GM12878 (cell line): ENCODE data around the gene KLHDC8A. TPM values are rescaled to one million over a fixed set of nuclear protein-coding genes. Genes with fewer than 3 reads are reported as not detected.

Source experiments
- ATAC-seq: fragments of 200-7000 bp; cut with Tn5 transposase; 3 replicates; pipeline ENCODE4 v1.9.1; 2020; ENCODE audit warnings: mild to moderate bottlenecking, moderate library complexity
- BruUV-seq: library from RNA; stranded (reverse); fragments of 400-500 nt; replicated peaks from 2 replicates; lab custom pipeline; 2021; lab: Mats Ljungman, UMichigan
- CTCF ChIA-PET: fragments of 300-600 bp; sonication (Branson Sonifier 250); formaldehyde crosslinking; extraction: SDS; loops from one replicate; lab custom pipeline; 2021; ENCODE audit warnings: inconsistent platforms; lab: Yijun Ruan, JAX
- POLR2A ChIA-PET: fragments of 350-600 bp; formaldehyde crosslinking; extraction: SDS; loops from one replicate; lab custom pipeline; 2021; ENCODE audit warnings: inconsistent platforms; lab: Charles Lee
- RAD21 ChIA-PET: fragments of 300-600 bp; sonication (Branson Sonifier 250); formaldehyde crosslinking; loops from one replicate; lab custom pipeline; 2023; ENCODE audit warnings: antibody characterized with exemption; ENCODE audit not compliant: unreplicated experiment; lab: Charles Lee
- SMC1A ChIA-PET: fragments of 300-600 bp; sonication (Branson Sonifier 250); formaldehyde crosslinking; loops from one replicate; lab custom pipeline; 2023; ENCODE audit not compliant: unreplicated experiment, uncharacterized antibody; lab: Charles Lee
- DNase-seq: peaks from one replicate; pipeline ENCODE4 v3.0.0-alpha.2; 2011; ENCODE audit warnings: low read depth, low spot score
- FAIRE-seq: peaks from 3 replicates; lab custom pipeline; 2011; peaks lifted over from hg19 to GRCh38; lab: Jason Lieb, UNC
- H2AFZ ChIP-seq: 2 replicates; pipeline ENCODE4 v1.6.0; 2011; ENCODE audit warnings: low read depth, low read length, control low read depth; ENCODE audit not compliant: control insufficient read depth
- H3K27ac ChIP-seq: 2 replicates; pipeline ENCODE4 v1.5.1; 2011; ENCODE audit warnings: control low read depth; ENCODE audit not compliant: control insufficient read depth, insufficient read depth
- H3K27me3 ChIP-seq, 2 experiments: replicated peaks in 1 of 2; 2 replicates each; pipeline versions ENCODE4 v1.6.0 to v1.6.1; 2011; ENCODE audit warnings: low read length in 1 of 2; ENCODE audit not compliant: control insufficient read depth in 2 of 2, insufficient read depth in 2 of 2
- H3K36me3 ChIP-seq, 2 experiments: 2 replicates each; pipeline ENCODE4 v1.5.1; 2011; ENCODE audit warnings: low read length in 1 of 2; ENCODE audit not compliant: control insufficient read depth in 2 of 2, insufficient read depth in 2 of 2
- H3K4me1 ChIP-seq: 2 replicates; pipeline ENCODE4 v1.6.1; 2011; ENCODE audit warnings: mild to moderate bottlenecking, low read length, moderate library complexity, mixed read lengths; ENCODE audit not compliant: control insufficient read depth, insufficient read depth
- H3K4me2 ChIP-seq: 2 replicates; pipeline ENCODE4 v1.6.0; 2011; ENCODE audit warnings: control low read depth; ENCODE audit not compliant: control insufficient read depth, insufficient read depth
- H3K4me3 ChIP-seq: fragments of 200-600 bp; sonication (generic); 2 replicates; pipeline ENCODE4 v1.5.1; 2016
- H3K79me2 ChIP-seq: 2 replicates; pipeline ENCODE4 v1.6.0; 2011; ENCODE audit warnings: low read length; ENCODE audit not compliant: control insufficient read depth, insufficient read depth
- H3K9ac ChIP-seq: 2 replicates; pipeline ENCODE4 v1.8.0; 2011; ENCODE audit warnings: low read length, control low read depth, mixed read lengths; ENCODE audit not compliant: control insufficient read depth, insufficient read depth
- H3K9me3 ChIP-seq: replicated peaks from 3 replicates; pipeline ENCODE4 v1.5.1; 2011; ENCODE audit warnings: mild to moderate bottlenecking, low read length; ENCODE audit not compliant: control insufficient read depth, insufficient read depth
- H4K20me1 ChIP-seq: 2 replicates; pipeline ENCODE4 v1.6.0; 2011; ENCODE audit not compliant: control insufficient read depth, insufficient read depth
- CEBPB ChIP-seq, 2 experiments: fragments of 150-350 bp in 1 of 2; IDR thresholded peaks; 2 replicates each; pipeline ENCODE4 v1.6.1; 2012 to 2014; ENCODE audit warnings: low read depth in 2 of 2, low read length in 2 of 2, borderline replicate concordance in 1 of 2, inconsistent platforms in 1 of 2
- NFIC ChIP-seq: IDR thresholded peaks from 2 replicates; pipeline ENCODE4 v1.6.1; 2012; ENCODE audit warnings: low read depth, mild to moderate bottlenecking, inconsistent platforms, low read length, moderate library complexity
- NR2F1 ChIP-seq: fragments of 450-650 bp; conservative IDR thresholded peaks from 2 replicates; pipeline ENCODE4 v1.6.1; 2017; ENCODE audit warnings: mild to moderate bottlenecking
- RELB ChIP-seq: fragments of 450-650 bp; IDR thresholded peaks from 2 replicates; pipeline ENCODE4 v1.6.1; 2017; ENCODE audit warnings: low read depth, mild to moderate bottlenecking, moderate library complexity
- ZNF384 ChIP-seq: IDR thresholded peaks from 2 replicates; pipeline ENCODE4 v1.6.1; 2012; ENCODE audit warnings: low read depth, mild to moderate bottlenecking, low read length, improper control_type of control experiment, borderline replicate concordance
- ZNF687 ChIP-seq: fragments of 450-650 bp; IDR thresholded peaks from 2 replicates; pipeline ENCODE4 v1.6.1; 2017; ENCODE audit warnings: mild to moderate bottlenecking, moderate library complexity
- WGBS: methylation state at CpG from one replicate; pipeline ENCODE4 v1.1.6; 2016; ENCODE audit warnings: low lambda C conversion rate; ENCODE audit not compliant: insufficient replicate concordance, insufficient coverage; ENCODE audit errors: missing lambda C conversion rate; 5-methylcytosine and 5-hydroxymethylcytosine counted together
- in situ Hi-C: fragments of 300-500 bp; cut with MboI; formaldehyde crosslinking; loops from 9 replicates; pipeline ENCODE4 v1.14.3; 2018; ENCODE audit warnings: mixed read lengths
- intact Hi-C: fragments of 100-400 bp; cut with micrococcal nuclease; formaldehyde crosslinking; loops from one replicate; pipeline ENCODE4 v1.14.2; 2022; ENCODE audit not compliant: unreplicated experiment
- polyA plus RNA-seq, 11 experiments: library from polyadenylated mRNA; depleted of rRNA in 4 of 11; unstranded in 6 of 11; stranded (reverse) in 5 of 11; fragments of >200 nt; fragmentation: Nextera tagmentation in 4 of 11; fragmentation: Illumina TruSeq in 1 of 11; extraction: Ambion mirVana in 4 of 11; extraction: Trizol in 1 of 11; gene quantifications; 1 replicate in 1 of 11; 2 replicates in 10 of 11; pipeline versions ENCODE4 v1.2.1 to v1.2.3, GENCODE V29; 2011 to 2016; ENCODE audit warnings: inconsistent platforms in 2 of 11, missing spikeins in 2 of 11, low read depth in 1 of 11
- total RNA-seq, 4 experiments: library from RNA; depleted of rRNA in 3 of 4; stranded (reverse); fragments of >200 nt in 3 of 4; fragmentation: Illumina TruSeq in 1 of 4; extraction: Trizol in 1 of 4; gene quantifications; 2 replicates each; pipeline versions ENCODE4 v1.2.1 to v1.2.3, GENCODE V29; 2013 to 2021
- TF ChIP-seq, protein P1 (sequence below): IDR thresholded peaks from 2 replicates; pipeline ENCODE4 v1.6.1; 2011; ENCODE audit warnings: low read depth, mild to moderate bottlenecking, low read length, moderate library complexity, borderline replicate concordance; ENCODE audit errors: extremely low read depth
- TF ChIP-seq, protein P2 (sequence below): fragments of 450-650 bp; formaldehyde crosslinking; IDR thresholded peaks from 2 replicates; pipeline ENCODE4 v1.4.0; 2022; ENCODE audit warnings: mild to moderate bottlenecking, moderate library complexity
- TF ChIP-seq, protein P3 (sequence below): IDR thresholded peaks from 2 replicates; pipeline ENCODE4 v1.6.1; 2011; ENCODE audit warnings: borderline replicate concordance, low read depth, mild to moderate bottlenecking, moderate library complexity, mixed read lengths, low read length; ENCODE audit not compliant: insufficient read depth; ENCODE audit errors: extremely low read length

The KLHDC8A gene
- total and polyA plus RNA-seq, 10 of the 15 experiments (the other 5 are each of a cell fraction or from before 2014, with no cell fraction given) = not detected

DNA sequence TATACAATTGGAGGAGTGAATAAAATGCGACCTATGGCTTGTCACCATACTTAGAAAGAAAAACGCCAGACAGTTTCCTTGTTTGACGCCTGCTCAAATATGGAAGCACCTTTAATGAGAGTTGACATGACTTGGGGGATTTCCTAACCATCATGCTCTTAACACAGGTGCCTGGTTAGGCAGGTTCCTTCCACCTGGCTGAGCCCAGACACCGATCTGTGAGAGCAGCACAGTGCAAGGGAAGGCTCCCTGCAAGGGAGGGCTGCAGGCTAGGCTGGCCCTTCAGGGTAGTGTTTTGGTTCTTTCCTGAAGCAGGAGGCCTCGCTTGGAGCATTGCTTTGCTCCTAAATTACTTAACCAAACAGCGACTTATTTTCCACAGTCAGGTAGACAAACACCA lies 24.6 kb upstream of the KLHDC8A start (continued):
- no peak for TF ChIP-seq ZNF687
- TF ChIP-seq, protein P1, sequence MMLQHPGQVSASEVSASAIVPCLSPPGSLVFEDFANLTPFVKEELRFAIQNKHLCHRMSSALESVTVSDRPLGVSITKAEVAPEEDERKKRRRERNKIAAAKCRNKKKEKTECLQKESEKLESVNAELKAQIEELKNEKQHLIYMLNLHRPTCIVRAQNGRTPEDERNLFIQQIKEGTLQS = no peak
- TF ChIP-seq NR2F1 = no peak

- Histone ChIP-seq H3K4me3 (no peak overlapping the region), H3K79me2 (no peaks in the 10 kb centered on the region), H3K27ac (no peak overlapping the region), H4K20me1 (no peaks in the 10 kb centered on the region), H3K9me3 (no peaks in the 10 kb centered on the region), H3K36me3 (no peaks in the 10 kb centered on the region), H3K9ac (no peak overlapping the region), H3K27me3 (peaks cover 4 to 6% of the 10 kb centered on the region in 2 experiments), H3K4me2 (no peak overlapping the region), H3K4me1 (no peaks in the 10 kb centered on the region), H2AFZ (no peak overlapping the region)
- CTCF ChIA-PET = interaction anchor here (1.1 to 1.9 kb wide), 5 partner anchors 9 to 104 kb away, joined by 3 to 7 read pairs (median 3); no protein-coding TSS in a partner anchor
- DNase-seq (no peak), FAIRE-seq (no peak), ATAC-seq (no peak)
- WGBS = 42% methylated on average over 2 of the region's 2 CpGs
- no TSS peak for BruUV-seq
- in situ Hi-C loops (no loop called here), intact Hi-C loops (no loop called here)
- POLR2A ChIA-PET = no interaction called here
- SMC1A ChIA-PET = interaction anchor here (0.6 to 2.2 kb wide), 3 partner anchors 9 to 105 kb away, joined by 3 to 6 read pairs (median 5); no protein-coding TSS in a partner anchor
- RAD21 ChIA-PET = interaction anchor here (1.4 kb wide), 1 partner anchor 105 kb away, joined by 3 read pairs; no protein-coding TSS in a partner anchor
- TF ChIP-seq CEBPB (IDR thresholded peaks at IDR 0.05; ENCODE audit: borderline replicate concordance in 1 of 2, low read depth in 2 of 2, low read length in 2 of 2) (no peak), NFIC (no peak), RELB (no peak), ZNF384 (no peak)
- TF ChIP-seq, protein P2, sequence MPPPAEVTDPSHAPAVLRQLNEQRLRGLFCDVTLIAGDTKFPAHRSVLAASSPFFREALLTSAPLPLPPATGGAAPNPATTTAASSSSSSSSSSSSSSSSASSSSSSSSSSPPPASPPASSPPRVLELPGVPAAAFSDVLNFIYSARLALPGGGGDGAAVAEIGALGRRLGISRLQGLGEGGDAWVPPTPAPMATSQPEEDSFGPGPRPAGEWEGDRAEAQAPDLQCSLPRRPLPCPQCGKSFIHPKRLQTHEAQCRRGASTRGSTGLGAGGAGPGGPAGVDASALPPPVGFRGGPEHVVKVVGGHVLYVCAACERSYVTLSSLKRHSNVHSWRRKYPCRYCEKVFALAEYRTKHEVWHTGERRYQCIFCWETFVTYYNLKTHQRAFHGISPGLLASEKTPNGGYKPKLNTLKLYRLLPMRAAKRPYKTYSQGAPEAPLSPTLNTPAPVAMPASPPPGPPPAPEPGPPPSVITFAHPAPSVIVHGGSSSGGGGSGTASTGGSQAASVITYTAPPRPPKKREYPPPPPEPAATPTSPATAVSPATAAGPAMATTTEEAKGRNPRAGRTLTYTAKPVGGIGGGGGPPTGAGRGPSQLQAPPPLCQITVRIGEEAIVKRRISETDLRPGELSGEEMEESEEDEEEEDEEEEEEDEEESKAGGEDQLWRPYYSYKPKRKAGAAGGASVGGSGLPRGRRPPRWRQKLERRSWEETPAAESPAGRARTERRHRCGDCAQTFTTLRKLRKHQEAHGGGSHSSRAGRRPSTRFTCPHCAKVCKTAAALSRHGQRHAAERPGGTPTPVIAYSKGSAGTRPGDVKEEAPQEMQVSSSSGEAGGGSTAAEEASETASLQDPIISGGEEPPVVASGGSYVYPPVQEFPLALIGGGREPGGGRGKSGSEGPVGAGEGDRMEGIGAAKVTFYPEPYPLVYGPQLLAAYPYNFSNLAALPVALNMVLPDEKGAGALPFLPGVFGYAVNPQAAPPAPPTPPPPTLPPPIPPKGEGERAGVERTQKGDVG = no peak
- TF ChIP-seq, protein P3, sequence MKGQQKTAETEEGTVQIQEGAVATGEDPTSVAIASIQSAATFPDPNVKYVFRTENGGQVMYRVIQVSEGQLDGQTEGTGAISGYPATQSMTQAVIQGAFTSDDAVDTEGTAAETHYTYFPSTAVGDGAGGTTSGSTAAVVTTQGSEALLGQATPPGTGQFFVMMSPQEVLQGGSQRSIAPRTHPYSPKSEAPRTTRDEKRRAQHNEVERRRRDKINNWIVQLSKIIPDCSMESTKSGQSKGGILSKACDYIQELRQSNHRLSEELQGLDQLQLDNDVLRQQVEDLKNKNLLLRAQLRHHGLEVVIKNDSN = no peak
These were observed 24.2 kb upstream of the KLHDC8A start for GRCh38 chr1:205380882-205381281.
